Measurements from ENCODE around the gene FNDC3B.

FNDC3B gene

GRCh38 chr3:172057059-172057458 lies 17.7 kb downstream of the FNDC3B start:
- FAIRE-seq = no peak

- no peak for FAIRE-seq
These were observed 18.4 kb downstream of the FNDC3B start for GRCh38 chr3:172057624-172058327.

- FAIRE-seq = no peak
These were observed 20.2 kb downstream of the FNDC3B start for GRCh38 chr3:172059532-172059931.

- FAIRE-seq = no peak
These were observed 20.9 kb downstream of the FNDC3B start for GRCh38 chr3:172060234-172060633.

GRCh38 chr3:172061724-172062184 lies 22.4 kb downstream of the FNDC3B start:
- no peak for FAIRE-seq

GRCh38 chr3:172062761-172063160 lies 23.4 kb downstream of the FNDC3B start:
- FAIRE-seq = no peak

GRCh38 chr3:172063456-172064432 lies 24.4 kb downstream of the FNDC3B start:
- FAIRE-seq = no peak

GRCh38 chr3:172065527-172065926 lies 26.1 kb downstream of the FNDC3B start:
- FAIRE-seq = no peak

GRCh38 chr3:172065967-172066762 lies 26.8 kb downstream of the FNDC3B start:
- peak; percentile 37 for FAIRE-seq

- no peak for FAIRE-seq
These were observed 27.8 kb downstream of the FNDC3B start for GRCh38 chr3:172066880-172067796.

GRCh38 chr3:172067837-172068440 lies 28.6 kb downstream of the FNDC3B start:
- FAIRE-seq = no peak

GRCh38 chr3:172068977-172069376 lies 29.6 kb downstream of the FNDC3B start:
- no peak for FAIRE-seq

- FAIRE-seq = no peak
These were observed 30.1 kb downstream of the FNDC3B start for GRCh38 chr3:172069478-172069877.

GRCh38 chr3:172070269-172070668 lies 30.9 kb downstream of the FNDC3B start:
- no peak for FAIRE-seq

GRCh38 chr3:172070802-172071201 lies 31.4 kb downstream of the FNDC3B start:
- FAIRE-seq = no peak

- FAIRE-seq = no peak
These were observed 32.5 kb downstream of the FNDC3B start for GRCh38 chr3:172071780-172072330.

GRCh38 chr3:172072543-172072942 lies 33.2 kb downstream of the FNDC3B start:
- FAIRE-seq = no peak

- FAIRE-seq = no peak
These were observed 34.0 kb downstream of the FNDC3B start for GRCh38 chr3:172073262-172073915.

GRCh38 chr3:172074032-172074431 lies 34.7 kb downstream of the FNDC3B start:
- FAIRE-seq = no peak

GRCh38 chr3:172074586-172074985 lies 35.2 kb downstream of the FNDC3B start:
- no peak for FAIRE-seq

GRCh38 chr3:172076212-172076611 lies 36.8 kb downstream of the FNDC3B start:
- no peak for FAIRE-seq
